Stimulated activated CD4-positive, alpha-beta T cell treated with anti-CD3 and anti-CD28 coated beads, Interleukin-1b, Interleukin-23, amount 100 ng/mL, for 48 hours (primary cell): Measurements from ENCODE around the gene PTGR1.
"Not testable (repeated sequence)": the region's sequence is repeated elsewhere in the genome, so short reads cannot be mapped to it uniquely, and the experiment has no call there.

Source experiments
- DNase-seq: peaks from one replicate; pipeline ENCODE4 v3.0.0-alpha.2; 2020

The PTGR1 gene

GRCh38 chr9:111610845-111611244, 11.4 kb upstream of the PTGR1 start:
- no peak for DNase-seq

DNA sequence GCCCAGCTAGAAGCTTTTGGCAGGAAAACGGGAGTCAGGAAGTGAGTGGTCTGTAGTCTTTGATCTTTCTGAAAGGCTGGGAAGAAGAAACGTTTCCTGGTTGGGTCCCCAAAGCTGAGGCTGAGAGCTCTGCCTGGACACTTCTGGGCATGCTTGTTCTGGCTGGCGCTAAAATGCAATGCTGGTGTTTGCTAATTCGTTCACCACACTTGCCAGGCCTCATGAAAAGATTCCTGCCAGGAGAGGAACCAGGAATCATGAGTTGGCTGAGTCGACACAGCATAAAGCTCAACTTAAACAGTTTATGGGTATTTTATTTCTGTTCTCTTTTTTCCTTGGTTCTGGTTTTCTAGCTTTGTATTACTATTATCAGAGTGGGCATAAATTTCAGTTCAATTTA, 10.7 kb upstream of the PTGR1 start:
- no peak for DNase-seq

- no peak for DNase-seq
These were observed 5.7 kb upstream of the PTGR1 start for GRCh38 chr9:111605041-111605559.

GRCh38 chr9:111604054-111604615, 4.7 kb upstream of the PTGR1 start:
- DNase-seq, result no peak

DNA sequence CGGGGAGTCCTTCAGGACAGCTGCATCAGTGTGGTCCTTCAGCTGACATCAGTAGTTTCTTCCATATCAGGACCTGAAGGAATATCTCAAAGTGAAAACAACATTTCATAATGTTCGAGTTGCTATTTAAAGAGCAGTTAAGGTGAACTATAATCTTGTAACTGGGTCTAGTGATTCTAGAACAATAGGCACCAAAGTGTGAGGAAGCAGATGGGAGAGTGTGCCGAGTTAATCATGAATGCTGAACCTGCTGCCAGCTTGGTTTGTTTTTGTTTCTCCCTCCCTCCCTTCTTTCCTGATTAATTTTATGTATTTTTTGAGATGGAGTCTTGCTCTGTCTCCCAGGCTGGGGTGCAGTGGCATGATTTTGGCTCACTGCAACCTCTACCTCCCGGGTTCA, 3.6 kb upstream of the PTGR1 start:
- no peak for DNase-seq

GRCh38 chr9:111601237-111602018, 2.0 kb upstream of the PTGR1 start:
- no peak for DNase-seq

DNA sequence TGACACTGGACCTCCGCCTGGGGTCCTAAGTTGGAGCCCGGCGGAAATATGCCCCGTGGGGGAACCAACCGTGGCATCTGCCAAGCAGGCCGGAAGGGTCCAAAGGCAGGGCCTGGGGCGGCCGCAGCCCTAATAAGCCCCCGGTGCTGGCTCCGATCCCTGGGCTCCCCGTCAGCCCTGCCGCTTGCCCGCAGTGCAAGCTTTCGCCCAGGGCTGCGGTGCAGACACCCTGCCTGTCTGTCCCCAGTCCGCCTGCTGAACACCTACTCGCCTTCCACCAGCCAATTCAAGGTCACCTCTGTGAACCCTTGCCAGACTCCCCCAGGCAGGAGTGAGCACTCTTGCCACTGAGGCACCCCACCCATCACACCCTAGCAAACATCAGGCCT, 502 bp upstream of the PTGR1 start:
- DNase-seq, result no peak

DNA sequence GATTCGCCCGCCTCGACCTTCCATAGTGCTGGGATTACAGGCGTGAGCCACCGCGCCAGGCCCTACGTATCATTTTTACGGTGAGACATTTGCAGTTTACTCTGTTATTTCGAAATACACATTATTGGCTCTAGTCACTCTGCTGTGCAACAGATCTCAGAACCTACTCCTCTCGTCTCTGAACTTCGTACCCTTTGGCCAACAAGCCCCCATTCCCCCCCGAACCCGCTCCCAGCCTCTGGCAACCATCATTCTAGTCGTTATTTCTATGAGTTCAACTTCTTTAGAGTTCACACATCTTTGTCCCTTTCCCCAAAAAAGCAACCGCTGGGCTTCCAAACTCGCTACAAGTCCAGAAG, 735 bp downstream of the PTGR1 start:
- DNase-seq, result no peak

DNA sequence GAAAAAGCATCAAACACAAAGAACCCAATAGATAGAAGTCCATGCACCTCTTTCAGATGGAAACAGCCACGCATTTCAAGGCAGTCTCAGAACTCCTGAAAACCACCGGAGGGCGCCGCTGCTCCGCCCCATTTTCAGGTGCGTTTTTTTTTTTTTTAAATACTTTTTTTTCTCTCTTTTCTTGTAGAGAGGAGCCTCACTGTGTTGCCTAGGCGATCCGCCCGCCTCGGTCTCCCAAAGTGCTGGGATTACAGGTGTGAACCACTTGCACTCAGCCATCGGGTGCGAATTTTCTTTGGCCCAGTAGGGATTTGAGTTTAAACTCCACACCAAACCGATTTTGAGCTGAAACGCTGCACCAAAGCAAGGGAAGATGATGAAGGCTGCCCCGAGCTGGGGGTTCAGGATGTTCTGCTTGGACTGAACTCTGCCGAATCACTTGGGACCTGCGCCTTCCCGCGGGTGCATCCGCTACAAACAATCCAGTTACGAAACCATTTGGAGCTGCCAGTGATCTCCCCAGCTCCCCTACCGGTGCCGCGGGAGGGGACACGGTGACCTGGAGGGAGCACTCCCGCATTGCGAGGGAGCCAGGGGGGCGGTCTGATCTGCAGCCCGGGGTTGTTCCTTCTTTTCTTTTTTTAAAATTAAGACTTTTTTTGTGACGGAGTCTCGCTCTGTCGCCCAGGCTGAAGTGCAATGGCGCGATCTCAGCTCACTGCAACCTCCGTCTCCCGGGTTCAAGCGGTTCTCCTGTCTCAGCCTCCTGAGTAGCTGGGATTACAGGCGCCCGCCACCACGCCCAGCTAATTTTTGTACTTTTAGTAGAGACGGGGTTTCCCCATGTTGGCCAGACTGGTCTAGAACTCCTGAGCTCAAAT, 1.4 kb downstream of the PTGR1 start:
- DNase-seq, result peak; percentile 35

DNA sequence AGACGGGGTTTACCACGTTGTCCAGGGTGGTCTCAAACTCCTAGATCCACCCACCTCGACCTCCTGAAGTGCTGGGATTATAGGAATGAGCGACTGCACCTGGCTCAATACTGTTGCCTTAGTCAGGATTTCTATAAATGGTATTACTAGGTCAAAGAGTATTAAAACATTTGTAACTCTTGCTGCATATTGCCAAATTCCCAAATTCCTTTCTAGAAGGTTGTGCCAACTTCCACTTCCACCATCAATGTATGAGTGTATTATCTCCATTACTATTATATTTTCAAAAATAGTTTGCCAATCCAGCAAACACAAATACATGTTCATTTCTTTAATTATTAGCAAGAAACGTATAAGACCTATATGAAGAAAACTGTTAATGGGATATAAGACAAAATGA, 10.6 kb downstream of the PTGR1 start:
- DNase-seq, result no peak

DNA sequence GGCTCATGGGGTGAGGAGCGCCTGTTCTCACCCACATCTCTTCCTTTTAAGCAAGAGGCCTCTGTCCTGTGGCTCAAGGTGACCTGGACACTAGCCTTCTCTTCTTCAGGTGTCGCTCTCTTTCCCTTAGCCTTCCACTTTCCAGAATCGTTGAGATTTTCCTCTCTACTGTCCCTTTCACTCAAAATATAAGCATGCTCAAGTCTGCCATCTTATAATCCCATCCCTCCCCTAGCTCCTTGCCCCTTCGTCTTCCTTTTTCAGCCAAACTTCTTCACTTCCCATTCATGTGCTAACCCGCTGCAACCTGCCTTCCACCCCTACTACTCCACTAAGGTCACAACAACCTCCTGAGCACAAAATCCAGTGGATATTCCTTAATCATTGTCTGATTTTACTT, 13.1 kb downstream of the PTGR1 start:
- DNase-seq, result no peak

DNA sequence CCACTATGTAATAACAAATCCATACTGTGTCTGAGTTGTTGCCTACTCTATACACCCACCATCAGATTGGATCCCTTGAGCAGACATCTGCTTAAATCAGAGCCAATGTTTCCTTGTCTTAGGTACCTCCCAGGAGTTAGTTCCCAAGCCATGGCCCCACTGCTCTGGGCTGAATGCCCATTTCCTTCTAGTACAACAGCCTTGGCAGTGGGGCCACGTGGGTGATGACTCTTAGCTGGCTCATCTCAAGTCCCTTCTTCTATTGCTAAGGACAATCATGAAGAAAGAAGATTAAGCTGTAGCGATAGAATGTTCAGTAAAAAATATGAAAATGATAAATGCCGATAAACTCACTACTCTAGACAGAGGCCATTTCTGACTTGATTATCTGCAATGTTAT, 16.6 kb downstream of the PTGR1 start:
- DNase-seq, result no peak

DNA sequence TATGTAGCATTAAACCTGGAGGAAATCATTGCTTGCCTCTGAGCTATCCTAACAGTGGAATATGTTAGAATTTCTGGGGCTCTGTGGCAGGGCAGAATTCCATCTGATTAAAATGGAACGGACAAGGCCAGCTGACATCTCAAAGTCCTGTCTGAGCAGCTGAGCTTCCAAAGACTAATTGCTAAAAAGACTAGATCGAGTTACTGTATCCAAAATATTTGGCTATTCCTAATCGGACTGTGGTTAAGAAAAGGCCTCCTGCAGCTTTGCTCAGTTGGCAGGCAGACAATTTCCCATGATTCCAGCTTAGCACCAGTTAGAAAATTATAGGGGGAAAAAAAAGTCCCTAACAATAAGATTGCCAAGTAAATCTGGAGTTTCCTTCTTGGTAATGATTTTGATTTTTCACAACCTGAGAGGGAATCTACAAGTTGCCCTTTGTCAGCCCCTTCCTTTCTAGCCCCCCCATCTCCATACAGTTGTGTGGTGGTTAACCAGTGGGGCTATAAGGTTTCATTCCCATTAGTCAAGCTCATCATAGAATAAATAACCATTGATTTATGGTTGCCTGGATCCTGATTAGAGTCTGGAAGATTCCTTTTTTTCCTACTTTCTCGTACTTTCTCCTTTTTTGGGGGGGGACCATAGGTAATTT, 26.4 kb downstream of the PTGR1 start:
- no peak for DNase-seq

GRCh38 chr9:111568127-111568526, 31.3 kb downstream of the PTGR1 start:
- DNase-seq, result not testable (repeated sequence)

- no peak for DNase-seq
These were observed 33.2 kb downstream of the PTGR1 start for GRCh38 chr9:111566234-111566633.

GRCh38 chr9:111561165-111561719, 38.2 kb downstream of the PTGR1 start:
- no peak for DNase-seq

GRCh38 chr9:111559000-111559610, 40.3 kb downstream of the PTGR1 start:
- DNase-seq, result no peak

DNA sequence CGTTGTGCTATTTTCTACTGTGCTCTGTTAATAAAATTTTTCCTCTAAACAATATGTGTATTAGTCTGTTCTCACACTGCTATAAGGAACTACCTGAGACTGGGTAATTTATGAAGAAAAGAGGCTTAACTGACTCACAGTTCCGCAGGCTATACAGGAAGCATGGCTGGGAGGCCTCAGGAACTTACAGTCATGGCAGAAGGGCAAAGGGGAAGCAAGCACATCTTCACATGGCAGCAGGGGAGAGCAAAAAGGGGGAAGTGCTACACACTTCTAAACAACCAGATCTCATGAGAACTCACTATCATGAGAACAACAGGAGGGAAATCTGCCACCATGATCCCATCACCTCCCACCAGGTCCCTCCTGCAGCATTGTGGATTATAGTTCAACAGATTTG, 44.0 kb downstream of the PTGR1 start:
- not testable (repeated sequence) for DNase-seq

DNA sequence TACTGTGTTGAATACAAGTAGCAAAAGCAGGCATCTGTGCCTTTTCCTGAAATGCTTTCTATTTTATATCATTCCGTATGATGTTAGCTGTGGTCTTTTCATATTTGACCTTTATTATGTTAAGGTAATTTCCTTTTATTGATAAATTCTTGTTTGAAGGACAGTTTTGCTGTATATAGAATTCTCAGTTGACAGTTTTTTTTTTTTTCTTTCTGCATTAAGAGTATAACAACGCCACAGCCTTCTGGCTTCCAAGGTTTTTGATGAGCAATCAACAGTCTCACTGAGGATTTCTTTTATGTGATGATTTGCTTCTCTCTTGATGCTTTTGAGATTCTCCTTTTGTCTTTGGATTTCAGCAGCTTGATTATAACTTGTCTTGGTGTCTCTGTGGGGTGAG, 50.8 kb downstream of the PTGR1 start:
- DNase-seq, result no peak

DNA sequence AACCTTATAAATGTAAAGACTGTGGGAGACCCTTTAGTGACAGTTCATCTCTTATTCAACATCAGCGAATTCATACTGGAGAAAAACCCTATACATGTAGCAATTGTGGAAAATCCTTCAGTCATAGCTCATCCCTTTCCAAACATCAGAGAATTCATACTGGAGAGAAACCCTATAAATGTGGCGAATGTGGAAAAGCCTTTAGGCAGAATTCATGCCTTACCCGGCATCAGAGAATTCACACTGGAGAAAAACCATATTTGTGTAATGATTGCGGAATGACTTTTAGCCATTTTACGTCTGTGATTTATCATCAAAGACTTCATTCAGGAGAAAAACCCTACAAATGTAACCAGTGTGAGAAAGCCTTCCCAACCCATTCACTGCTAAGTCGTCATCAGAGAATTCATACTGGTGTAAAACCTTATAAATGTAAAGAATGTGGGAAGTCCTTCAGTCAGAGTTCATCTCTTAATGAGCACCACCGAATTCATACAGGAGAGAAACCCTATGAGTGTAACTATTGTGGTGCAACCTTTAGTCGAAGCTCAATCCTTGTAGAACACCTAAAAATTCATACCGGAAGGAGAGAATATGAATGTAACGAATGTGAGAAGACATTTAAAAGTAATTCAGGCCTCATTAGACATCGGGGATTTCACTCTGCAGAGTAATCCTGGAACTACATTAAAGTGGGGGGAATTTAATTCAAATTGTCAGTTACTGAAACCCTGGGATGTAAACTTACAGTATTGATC, 56.8 kb downstream of the PTGR1 start:
- no peak for DNase-seq

- no peak for DNase-seq
These were observed 66.2 kb downstream of the PTGR1 start for GRCh38 chr9:111533099-111533790.
